ENCODE measurements around the gene C16orf96. TPM values are rescaled to one million over a fixed set of nuclear protein-coding genes. Genes with fewer than 3 reads are reported as not detected.
A peak's percentile ranks its signal among the peaks of the same experiment; 100 is the strongest.

C16orf96 gene
- total RNA-seq, 6 donors from 2014 or later: 0.24 to 1.0 (median 0.46) TPM; not detected in 1

GRCh38 chr16:4633910-4634635 lies 77.9 kb downstream of the C16orf96 start:
- TF ChIP-seq EP300 (IDR thresholded peaks at IDR 0.05) (no peak), POLR2AphosphoS5 (IDR thresholded peaks at IDR 0.05) (no peak), POLR2A (IDR thresholded peaks at IDR 0.05) (no peak), CTCF (IDR thresholded peaks at IDR 0.05) (no peak)
- H3K36me3 ChIP-seq: peaks cover 0 to 28% (median 16%) of the 10 kb centered on the region in 4 donors
- H3K4me1 ChIP-seq: peaks cover 0 to 7% (median under 1%) of the 10 kb centered on the region in 4 donors
- H3K4me3 ChIP-seq: no peak overlapping the region
- H3K9me3 ChIP-seq: no peaks in the 10 kb centered on the region
- 92 to 97% methylated on average over 16 to 19 of the region's 20 CpGs for WGBS, 2 donors
- no peak overlapping the region for H3K27ac ChIP-seq
- no peak for ATAC-seq (ENCODE audit: low FRiP score in 2 of 2)
- DNase-seq: no peak
- H3K27me3 ChIP-seq: no peaks in the 10 kb centered on the region

- no peak overlapping the region for H3K4me3 ChIP-seq
- H3K9me3 ChIP-seq: no peaks in the 10 kb centered on the region
- no peak for DNase-seq
- 96% methylated on average over 12 of the region's 12 CpGs for WGBS, 2 donors
- no peaks in the 10 kb centered on the region for H3K27me3 ChIP-seq
- H3K4me1 ChIP-seq: peaks cover 0 to 11% (median 4%) of the 10 kb centered on the region in 4 donors
- no peak for ATAC-seq (ENCODE audit: low FRiP score in 2 of 2)
- no peak overlapping the region for H3K27ac ChIP-seq
- TF ChIP-seq CTCF (IDR thresholded peaks at IDR 0.05) (no peak), POLR2AphosphoS5 (IDR thresholded peaks at IDR 0.05) (no peak), POLR2A (IDR thresholded peaks at IDR 0.05) (no peak), EP300 (IDR thresholded peaks at IDR 0.05) (no peak)
- H3K36me3 ChIP-seq: peaks cover 0 to 35% (median 18%) of the 10 kb centered on the region in 4 donors
These were observed 78.6 kb downstream of the C16orf96 start for GRCh38 chr16:4634768-4635167.

GRCh38 chr16:4636196-4636595 lies 80.1 kb downstream of the C16orf96 start:
- ATAC-seq (ENCODE audit: low FRiP score in 2 of 2) (no peak), DNase-seq (no peak)
- TF ChIP-seq POLR2AphosphoS5 (IDR thresholded peaks at IDR 0.05) (no peak), EP300 (IDR thresholded peaks at IDR 0.05) (no peak), CTCF (IDR thresholded peaks at IDR 0.05) (no peak), POLR2A (IDR thresholded peaks at IDR 0.05) (no peak)
- Histone ChIP-seq H3K36me3 (peaks cover 0 to 39% (median 18%) of the 10 kb centered on the region in 4 donors), H3K27ac (peak overlapping the region in 1 of 4 donors; percentile 40), H3K9me3 (no peaks in the 10 kb centered on the region), H3K4me3 (no peak overlapping the region), H3K27me3 (no peaks in the 10 kb centered on the region), H3K4me1 (peaks cover 13 to 26% (median 19%) of the 10 kb centered on the region in 4 donors)
- WGBS, 2 donors: 83 to 94% methylated on average over 13 of the region's 13 CpGs

- Histone ChIP-seq H3K4me1 (peaks cover 15 to 36% (median 23%) of the 10 kb centered on the region in 4 donors), H3K4me3 (no peak overlapping the region), H3K27ac (no peak overlapping the region), H3K36me3 (peaks cover 0 to 39% (median 18%) of the 10 kb centered on the region in 4 donors), H3K9me3 (no peaks in the 10 kb centered on the region), H3K27me3 (no peaks in the 10 kb centered on the region)
- DNase-seq: no peak
- WGBS, 2 donors: 90% methylated on average over 21 of the region's 21 CpGs
- no peak for ATAC-seq (ENCODE audit: low FRiP score in 2 of 2)
- TF ChIP-seq CTCF (IDR thresholded peaks at IDR 0.05): no peak
- TF ChIP-seq POLR2A (IDR thresholded peaks at IDR 0.05): no peak
- no peak for TF ChIP-seq POLR2AphosphoS5 (IDR thresholded peaks at IDR 0.05)
- TF ChIP-seq EP300 (IDR thresholded peaks at IDR 0.05): no peak
These were observed 81.5 kb downstream of the C16orf96 start for GRCh38 chr16:4637501-4638166.
